H1 (cell line): Measurements from ENCODE around the gene RASD2. TPM values are rescaled to one million over a fixed set of nuclear protein-coding genes. Genes with fewer than 3 reads are reported as not detected.

Experiments
- CTCF ChIA-PET: fragments of 300-600 bp; sonication (Branson Sonifier 250); formaldehyde crosslinking; loops from one replicate; lab custom pipeline; 2021; ENCODE audit not compliant: partially characterized antibody; lab: Charles Lee
- POLR2A ChIA-PET: fragments of 300-600 bp; sonication (Branson Sonifier 250); formaldehyde crosslinking; loops from one replicate; lab custom pipeline; 2021; ENCODE audit warnings: inconsistent platforms; ENCODE audit not compliant: partially characterized antibody; lab: Charles Lee
- DNase-seq, 2 experiments: peaks; one replicate each; pipeline versions ENCODE4 v3.0.0 to v3.0.0-alpha.2; 2010 to 2022; ENCODE audit warnings: low spot score in 2 of 2, low read depth in 1 of 2, mixed read lengths in 1 of 2
- FAIRE-seq: peaks from 2 replicates; lab custom pipeline; 2011; peaks lifted over from hg19 to GRCh38; lab: Jason Lieb, UNC
- H2AFZ ChIP-seq: 2 replicates; pipeline ENCODE4 v1.8.1; 2012; ENCODE audit warnings: low read length, inconsistent platforms
- H2AK5ac ChIP-seq: 2 replicates; pipeline ENCODE4 v1.6.1; 2013; ENCODE audit warnings: low read depth, low read length
- H2BK120ac ChIP-seq: replicated peaks from 2 replicates; pipeline ENCODE3; 2013; ENCODE audit warnings: low read depth, low read length, inconsistent platforms
- H2BK12ac ChIP-seq: 2 replicates; pipeline ENCODE4 v1.6.1; 2013; ENCODE audit warnings: low read depth, low read length
- H2BK15ac ChIP-seq: 2 replicates; pipeline ENCODE4 v1.6.1; 2013; ENCODE audit warnings: low read length
- H2BK20ac ChIP-seq: 2 replicates; pipeline ENCODE4 v1.6.1; 2013; ENCODE audit warnings: low read length
- H2BK5ac ChIP-seq: 2 replicates; pipeline ENCODE4 v1.6.1; 2013; ENCODE audit warnings: low read depth, low read length
- H3K14ac ChIP-seq: 2 replicates; pipeline ENCODE4 v1.6.1; 2013; ENCODE audit warnings: inconsistent platforms; ENCODE audit not compliant: insufficient read length
- H3K18ac ChIP-seq: 2 replicates; pipeline ENCODE4 v1.6.1; 2013; ENCODE audit warnings: low read length; ENCODE audit errors: extremely low read depth
- H3K23ac ChIP-seq: 2 replicates; pipeline ENCODE4 v1.6.1; 2013; ENCODE audit warnings: inconsistent platforms; ENCODE audit not compliant: insufficient read length
- H3K23me2 ChIP-seq: 2 replicates; pipeline ENCODE4 v1.6.1; 2013; ENCODE audit warnings: low read depth, low read length
- H3K27ac ChIP-seq: 2 replicates; pipeline ENCODE4 v1.6.1; 2011; ENCODE audit warnings: low read depth, low read length, inconsistent platforms
- H3K27me3 ChIP-seq, 4 experiments: replicated peaks in 1 of 4; 1 replicate in 1 of 4; 2 replicates in 3 of 4; pipeline versions ENCODE4 v1.6.1 to v1.8.1; 2011 to 2013; ENCODE audit warnings: low read length in 3 of 4, mild to moderate bottlenecking in 3 of 4, inconsistent platforms in 2 of 4, mixed read lengths in 2 of 4, moderate library complexity in 1 of 4; ENCODE audit not compliant: control insufficient read depth in 3 of 4, insufficient read depth in 3 of 4; ENCODE audit errors: extremely low read depth in 1 of 4
- H3K36me3 ChIP-seq, 4 experiments: 2 replicates each; pipeline versions ENCODE4 v1.6.1 to v1.8.1; 2011 to 2013; ENCODE audit warnings: mild to moderate bottlenecking in 4 of 4, low read length in 3 of 4, moderate library complexity in 2 of 4, control low read depth in 1 of 4, inconsistent platforms in 1 of 4; ENCODE audit not compliant: insufficient read depth in 4 of 4, control insufficient read depth in 2 of 4
- H3K4ac ChIP-seq: replicated peaks from 2 replicates; pipeline ENCODE3; 2013; ENCODE audit warnings: low read length, low read depth, mixed read lengths, inconsistent platforms; ENCODE audit not compliant: insufficient read length
- H3K4me1 ChIP-seq, 4 experiments: replicated peaks in 1 of 4; 1 replicate in 1 of 4; 2 replicates in 3 of 4; pipeline versions ENCODE4 v1.6.1 to v1.8.1; 2011 to 2013; ENCODE audit warnings: low read length in 3 of 4, inconsistent platforms in 2 of 4, mixed read lengths in 1 of 4; ENCODE audit not compliant: insufficient read depth in 4 of 4, control insufficient read depth in 3 of 4
- H3K4me2 ChIP-seq, 2 experiments: 2 replicates each; pipeline versions ENCODE4 v1.6.1 to v1.8.1; 2011 to 2013; ENCODE audit warnings: low read depth in 2 of 2, low read length in 2 of 2, control low read depth in 1 of 2, inconsistent platforms in 1 of 2, mild to moderate bottlenecking in 1 of 2; ENCODE audit not compliant: insufficient read depth in 1 of 2
- H3K4me3 ChIP-seq, 4 experiments: fragments of 200-600, 300-600 bp in 1 of 4; sonication (generic), shearing (Covaris generic), sonication (Bioruptor Twin) in 1 of 4; 2 replicates each; pipeline versions ENCODE4 v1.5.1 to v1.8.1; 2011 to 2016; ENCODE audit warnings: low read length in 4 of 4, low read depth in 3 of 4, control low read depth in 2 of 4, inconsistent platforms in 2 of 4, mild to moderate bottlenecking in 2 of 4, mixed read lengths in 1 of 4, moderate library complexity in 1 of 4; ENCODE audit not compliant: insufficient read depth in 2 of 4; ENCODE audit errors: extremely low read depth in 1 of 4
- H3K56ac ChIP-seq: replicated peaks from 2 replicates; pipeline ENCODE3; 2013; ENCODE audit warnings: low read depth, mild to moderate bottlenecking, mixed read lengths, low read length, inconsistent platforms; ENCODE audit not compliant: insufficient read length
- H3K79me1 ChIP-seq: 2 replicates; pipeline ENCODE4 v1.6.1; 2013; ENCODE audit warnings: low read depth, low read length, control low read depth
- H3K79me2 ChIP-seq, 2 experiments: 2 replicates each; pipeline versions ENCODE4 v1.6.1 to v1.8.1; 2012 to 2013; ENCODE audit warnings: low read length in 2 of 2, mild to moderate bottlenecking in 2 of 2, inconsistent platforms in 1 of 2; ENCODE audit not compliant: insufficient read depth in 2 of 2, control insufficient read depth in 1 of 2
- H3K9ac ChIP-seq, 4 experiments: replicated peaks in 1 of 4; 1 replicate in 1 of 4; 2 replicates in 3 of 4; pipeline versions ENCODE4 v1.6.1 to v1.8.1; 2011 to 2013; ENCODE audit warnings: low read depth in 3 of 4, low read length in 3 of 4, control low read depth in 2 of 4, mild to moderate bottlenecking in 2 of 4, moderate library complexity in 2 of 4, inconsistent platforms in 1 of 4; ENCODE audit errors: extremely low read depth in 1 of 4
- H3K9me3 ChIP-seq, 2 experiments: 2 replicates each; pipeline versions ENCODE4 v1.6.1 to v1.8.1; 2012 to 2013; ENCODE audit warnings: mild to moderate bottlenecking in 2 of 2, moderate library complexity in 2 of 2, control low read depth in 1 of 2, inconsistent platforms in 1 of 2, low read depth in 1 of 2, low read length in 1 of 2, mixed read lengths in 1 of 2; ENCODE audit not compliant: insufficient read depth in 2 of 2
- H4K20me1 ChIP-seq, 2 experiments: replicated peaks in 1 of 2; 2 replicates each; pipeline versions ENCODE3 to v1.8.1; 2011 to 2013; ENCODE audit warnings: inconsistent platforms in 2 of 2, low read length in 2 of 2, mild to moderate bottlenecking in 1 of 2; ENCODE audit not compliant: insufficient read depth in 2 of 2, control insufficient read depth in 1 of 2
- H4K5ac ChIP-seq: 2 replicates; pipeline ENCODE4 v1.6.1; 2013; ENCODE audit warnings: low read length, low read depth, mixed read lengths, inconsistent platforms; ENCODE audit not compliant: insufficient read length
- H4K8ac ChIP-seq: 2 replicates; pipeline ENCODE4 v1.8.0; 2013; ENCODE audit warnings: mild to moderate bottlenecking, moderate library complexity, low read length, inconsistent platforms; ENCODE audit not compliant: insufficient read depth; ENCODE audit errors: extremely low read depth
- H4K91ac ChIP-seq: replicated peaks from 2 replicates; pipeline ENCODE3; 2013; ENCODE audit warnings: low read length, mixed read lengths, inconsistent platforms; ENCODE audit not compliant: insufficient read length
- KDM1A ChIP-seq: fragments of 200-600, 300-600 bp; sonication (generic); IDR thresholded peaks from 2 replicates; pipeline ENCODE4 v1.7.1; 2016; ENCODE audit warnings: mild to moderate bottlenecking, low read length, borderline replicate concordance
- TCF12 ChIP-seq: IDR thresholded peaks from 2 replicates; pipeline ENCODE4 v1.6.1; 2011; ENCODE audit warnings: low read depth, mild to moderate bottlenecking, low read length
- WGBS, 2 experiments: shearing (Covaris generic) in 1 of 2; methylation state at CpG; one replicate each; pipeline versions ENCODE4 v1.1.6 to v1.1.7; 2013 to 2015; ENCODE audit warnings: low lambda C conversion rate in 2 of 2, mixed read lengths in 2 of 2, inconsistent platforms in 1 of 2, low coverage in 1 of 2, missing lambda C conversion rate in 1 of 2; ENCODE audit not compliant: insufficient replicate concordance in 2 of 2, insufficient coverage in 1 of 2, insufficient read length in 1 of 2; ENCODE audit errors: extremely low coverage in 1 of 2, missing lambda C conversion rate in 1 of 2; 5-methylcytosine and 5-hydroxymethylcytosine counted together
- polyA plus RNA-seq, 7 experiments: library from polyadenylated mRNA; depleted of rRNA in 3 of 7; stranded (reverse) in 5 of 7; unstranded in 2 of 7; fragments of >200 nt in 5 of 7; fragments of 200-250 nt in 2 of 7; gene quantifications; 1 replicate in 5 of 7; 2 replicates in 1 of 7; 4 replicates in 1 of 7; pipeline versions ENCODE4 v1.2.1 to v1.2.3, GENCODE V29; 2011 to 2013; ENCODE audit warnings: missing spikeins in 2 of 7, mixed read lengths in 2 of 7
- total RNA-seq: library from RNA; stranded (reverse); fragmentation: NEBNext Ultra II Directional; extraction: Animal tissue kit (Norgen Biotek cat#: 25700); gene quantifications from 2 replicates; pipeline ENCODE4 v1.2.1, GENCODE V29; 2021

RASD2 gene
- total and polyA plus RNA-seq, 2 of the 8 experiments (the other 6 are each of a cell fraction or from before 2014, with no cell fraction given), result 1.9 to 5.1 TPM

- H3K23me2 ChIP-seq, result no peaks in the 10 kb centered on the region
- no peak overlapping the region for H2BK15ac ChIP-seq
- H3K9ac ChIP-seq, result no peak overlapping the region
- no peak overlapping the region for H3K18ac ChIP-seq
- H4K20me1 ChIP-seq, result no peaks in the 10 kb centered on the region
- no peak for FAIRE-seq
- H3K79me1 ChIP-seq, result no peaks in the 10 kb centered on the region
- H2AK5ac ChIP-seq, result 0 out of 2 replicates have a peak overlapping the region, but pooled peaks have one; percentile 6
- H2BK5ac ChIP-seq, result no peak overlapping the region
- no peak overlapping the region for H3K56ac ChIP-seq
- no peak overlapping the region for H3K27ac ChIP-seq
- H3K79me2 ChIP-seq, result no peaks in the 10 kb centered on the region
- 92% methylated on average over 1 of the region's 1 CpG; no CpG with 5 or more reads in 1 of the 2 experiments for WGBS, 2 experiments
- H4K91ac ChIP-seq, result no peak overlapping the region
- H3K14ac ChIP-seq, result no peak overlapping the region
- no peaks in the 10 kb centered on the region for H3K27me3 ChIP-seq
- no peak overlapping the region for H4K5ac ChIP-seq
- TF ChIP-seq KDM1A (peak; percentile 78; the same call in 1 of the 2 replicates), TCF12 (no peak)
- peak overlapping the region; percentile 91 for H2BK20ac ChIP-seq
- H3K9me3 ChIP-seq, result no peaks in the 10 kb centered on the region
- CTCF ChIA-PET, result interaction anchor here (0.9 to 1.7 kb wide), 5 partner anchors 12 to 23 kb away, joined by 3 to 7 read pairs (median 3); no protein-coding TSS in a partner anchor
- peaks cover 0 to 7% (median 7%) of the 10 kb centered on the region in 4 experiments; a peak in 5 of 7 replicates for H3K4me1 ChIP-seq
- no peaks in the 10 kb centered on the region for H3K36me3 ChIP-seq
- H3K4me2 ChIP-seq, result no peak overlapping the region
- H3K23ac ChIP-seq, result no peak overlapping the region
- H3K4me3 ChIP-seq, result no peak overlapping the region
- H2AFZ ChIP-seq, result no peak overlapping the region
- no peak overlapping the region for H4K8ac ChIP-seq
- H3K4ac ChIP-seq, result no peak overlapping the region
- DNase-seq, result no peak
- POLR2A ChIA-PET, result interaction anchor here (0.9 to 1.2 kb wide), 2 partner anchors 9 to 19 kb away, joined by 3 to 4 read pairs; partner anchors contain the start of gene RASD2
- peak overlapping the region; percentile 90; the same call in 1 of the 2 replicates for H2BK12ac ChIP-seq
- H2BK120ac ChIP-seq, result no peak overlapping the region
Measured at GRCh38 chr22:35560824-35561223, 20.2 kb downstream of the RASD2 start.
